HG02938 (cell line): ENCODE data around the gene RHEBL1.
A peak's percentile ranks its signal among the peaks of the same experiment; 100 is the strongest.

Source experiments
- ATAC-seq: cut with Tn5 transposase; IDR thresholded peaks from one replicate; pipeline ENCODE4 v1.9.1; 2021; ENCODE audit warnings: mild to moderate bottlenecking, moderate library complexity; ENCODE audit not compliant: unreplicated experiment

Gene RHEBL1

GRCh38 chr12:49069507-49070346, at the start of gene RHEBL1:
TSS of gene RHEBL1 (minus strand) at chr12:49069979. CDS start at chr12:49069785, 194 bp downstream.
- peak; percentile 91 for ATAC-seq

GRCh38 chr12:49111206-49111605, 41.4 kb upstream of the RHEBL1 start:
- no peak for ATAC-seq

GRCh38 chr12:49110464-49111155, 40.8 kb upstream of the RHEBL1 start, which contains the start of gene LMBR1L:
TSS of gene LMBR1L (minus strand) at chr12:49110847. CDS start at chr12:49110555, 292 bp downstream.
- peak; percentile 96 for ATAC-seq

GRCh38 chr12:49109641-49110463, 40.1 kb upstream of the RHEBL1 start:
- peak; percentile 6 for ATAC-seq

GRCh38 chr12:49108958-49109404, 39.2 kb upstream of the RHEBL1 start:
- ATAC-seq: no peak

GRCh38 chr12:49105504-49106084, 35.8 kb upstream of the RHEBL1 start:
- ATAC-seq: no peak

GRCh38 chr12:49104822-49105221, 35.0 kb upstream of the RHEBL1 start:
- ATAC-seq: no peak

GRCh38 chr12:49100380-49100779, 30.6 kb upstream of the RHEBL1 start:
- ATAC-seq: no peak

GRCh38 chr12:49098703-49099102, 28.9 kb upstream of the RHEBL1 start:
- ATAC-seq: no peak

- no peak for ATAC-seq
Observed at GRCh38 chr12:49098035-49098451, 28.3 kb upstream of the RHEBL1 start.

GRCh38 chr12:49097381-49097780, 27.6 kb upstream of the RHEBL1 start:
- no peak for ATAC-seq

- ATAC-seq: no peak
Observed at GRCh38 chr12:49094975-49095365, 25.2 kb upstream of the RHEBL1 start.

GRCh38 chr12:49094160-49094974, 24.6 kb upstream of the RHEBL1 start, which contains the start of gene DHH:
TSS of gene DHH (minus strand) at chr12:49094801. CDS start at chr12:49094512, 289 bp downstream.
- ATAC-seq: no peak

GRCh38 chr12:49093792-49094159, 24.0 kb upstream of the RHEBL1 start:
- ATAC-seq: no peak

- no peak for ATAC-seq
Observed at GRCh38 chr12:49092816-49093406, 23.1 kb upstream of the RHEBL1 start.

GRCh38 chr12:49092086-49092815, 22.5 kb upstream of the RHEBL1 start:
- no peak for ATAC-seq

- no peak for ATAC-seq
Observed at GRCh38 chr12:49091836-49092085, 22.0 kb upstream of the RHEBL1 start.

GRCh38 chr12:49091056-49091835, 21.5 kb upstream of the RHEBL1 start:
- no peak for ATAC-seq
